Stimulated activated naive CD4-positive, alpha-beta T cell treated with Interleukin-2 at 50 U/mL for 16 hours (primary cell): ENCODE data around the gene DCBLD1.

ENCODE experiments used
- DNase-seq: peaks from one replicate; lab custom pipeline; 2025; lab: John Stamatoyannopoulos, UW

Gene DCBLD1

GRCh38 chr6:117472667-117473066 is 9.8 kb upstream of the DCBLD1 start:
- no peak for DNase-seq

- no peak for DNase-seq
Measured at GRCh38 chr6:117473401-117473800, 9.1 kb upstream of the DCBLD1 start.

GRCh38 chr6:117477988-117478852 is 4.3 kb upstream of the DCBLD1 start:
- DNase-seq = no peak

GRCh38 chr6:117478853-117479231 is 3.6 kb upstream of the DCBLD1 start:
- DNase-seq = no peak

- no peak for DNase-seq
Measured at GRCh38 chr6:117480651-117481050, 1.8 kb upstream of the DCBLD1 start.

- no peak for DNase-seq
Measured at GRCh38 chr6:117481278-117481925, 1.1 kb upstream of the DCBLD1 start.

- no peak for DNase-seq
Measured at GRCh38 chr6:117481926-117482239, 591 bp upstream of the DCBLD1 start.

- DNase-seq = no peak
Measured at GRCh38 chr6:117483004-117483644, 650 bp downstream of the DCBLD1 start.

GRCh38 chr6:117483645-117484016 is 1.2 kb downstream of the DCBLD1 start:
- DNase-seq = no peak

GRCh38 chr6:117484052-117484646 is 1.7 kb downstream of the DCBLD1 start:
- no peak for DNase-seq

GRCh38 chr6:117485433-117485832 is 3.0 kb downstream of the DCBLD1 start:
- DNase-seq = no peak

GRCh38 chr6:117487821-117488220 is 5.3 kb downstream of the DCBLD1 start:
- DNase-seq = no peak

- DNase-seq = no peak
Measured at GRCh38 chr6:117489003-117489402, 6.5 kb downstream of the DCBLD1 start.

GRCh38 chr6:117491916-117492315 is 9.4 kb downstream of the DCBLD1 start:
- DNase-seq = no peak

- DNase-seq = no peak
Measured at GRCh38 chr6:117493470-117493869, 11.0 kb downstream of the DCBLD1 start.

- no peak for DNase-seq
Measured at GRCh38 chr6:117494283-117494682, 11.8 kb downstream of the DCBLD1 start.

- DNase-seq = no peak
Measured at GRCh38 chr6:117494694-117495318, 12.3 kb downstream of the DCBLD1 start.

GRCh38 chr6:117495425-117495824 is 13.0 kb downstream of the DCBLD1 start:
- DNase-seq = no peak

- no peak for DNase-seq
Measured at GRCh38 chr6:117495869-117496268, 13.4 kb downstream of the DCBLD1 start.

- no peak for DNase-seq
Measured at GRCh38 chr6:117496383-117496990, 14.0 kb downstream of the DCBLD1 start.

- DNase-seq = no peak
Measured at GRCh38 chr6:117497237-117497636, 14.8 kb downstream of the DCBLD1 start.

- no peak for DNase-seq
Measured at GRCh38 chr6:117498159-117498558, 15.7 kb downstream of the DCBLD1 start.
